HG02759 (cell line): ENCODE data around the gene CCSER1.
A peak's percentile ranks its signal among the peaks of the same experiment; 100 is the strongest.
"Not testable (repeated sequence)": the region's sequence is repeated elsewhere in the genome, so short reads cannot be mapped to it uniquely, and the experiment has no call there.

Experiments used
- ATAC-seq: cut with Tn5 transposase; IDR thresholded peaks from one replicate; pipeline ENCODE4 v1.9.1; 2021; ENCODE audit warnings: mild to moderate bottlenecking, moderate library complexity; ENCODE audit not compliant: unreplicated experiment

CCSER1 gene

DNA sequence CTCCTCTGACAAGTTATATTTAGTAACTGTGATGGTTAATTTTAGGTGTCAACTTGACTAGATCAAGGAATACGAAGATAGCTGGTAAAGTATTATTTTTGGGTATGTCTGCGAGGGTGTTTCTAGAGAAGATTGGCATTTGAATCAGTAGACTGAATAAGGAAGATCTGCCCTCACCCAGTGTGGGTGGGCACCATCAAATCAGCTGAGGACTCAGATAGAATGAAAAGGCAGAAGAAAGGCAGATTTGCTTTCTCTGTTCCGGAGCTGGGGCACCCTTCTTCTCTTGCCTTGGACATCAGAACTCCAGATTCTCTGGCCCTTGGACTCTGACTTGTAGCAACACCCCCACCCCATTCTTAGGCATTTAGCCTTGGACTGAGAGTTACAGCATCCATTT lies 981.6 kb downstream of the CCSER1 start:
- no peak for ATAC-seq

DNA sequence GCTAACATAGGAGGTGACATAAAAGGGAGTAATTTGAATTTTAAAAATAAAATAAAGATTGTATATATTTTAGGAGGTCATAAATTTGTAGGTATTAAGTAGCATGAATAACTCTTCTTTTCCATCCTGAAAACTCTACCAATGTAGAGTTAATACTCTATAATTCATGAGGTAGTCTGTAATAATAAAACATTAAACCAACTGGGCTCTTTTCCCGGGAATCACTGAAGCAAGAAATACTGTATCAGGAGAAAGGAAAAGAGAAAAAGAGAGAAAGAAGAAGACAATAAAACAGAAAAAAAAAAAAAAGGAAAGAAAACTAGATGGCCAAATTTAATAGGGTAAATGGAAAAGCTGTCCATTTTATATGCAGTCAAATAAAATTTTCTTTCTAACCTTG lies 984.4 kb downstream of the CCSER1 start:
- no peak for ATAC-seq

DNA sequence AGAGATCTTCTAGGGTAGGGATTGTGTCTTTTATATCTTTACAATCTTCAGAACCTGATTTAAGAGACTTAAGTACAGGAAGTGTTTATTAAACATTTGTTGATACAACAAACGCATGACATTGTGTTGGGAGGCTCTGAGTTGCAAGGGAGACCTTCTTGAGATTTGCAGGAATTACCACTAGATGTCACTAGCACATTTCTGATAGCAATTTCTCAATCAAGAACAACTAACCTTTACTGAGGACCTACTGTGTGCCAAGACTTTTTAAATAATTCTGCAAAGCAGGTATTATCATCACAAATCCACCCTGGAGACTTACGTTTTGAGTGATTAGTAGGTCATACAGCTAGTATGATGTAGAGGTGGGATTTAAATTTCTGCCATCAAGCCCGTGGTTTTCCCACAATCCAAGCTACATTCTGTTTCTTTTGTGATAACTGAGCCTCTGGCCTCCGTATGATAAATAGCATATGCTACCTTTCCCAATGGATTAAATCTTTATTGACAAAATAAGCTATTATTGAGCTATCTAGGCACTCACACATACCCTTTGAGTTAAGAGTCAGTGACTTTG lies 986.0 kb downstream of the CCSER1 start:
- ATAC-seq, result peak; percentile 58

DNA sequence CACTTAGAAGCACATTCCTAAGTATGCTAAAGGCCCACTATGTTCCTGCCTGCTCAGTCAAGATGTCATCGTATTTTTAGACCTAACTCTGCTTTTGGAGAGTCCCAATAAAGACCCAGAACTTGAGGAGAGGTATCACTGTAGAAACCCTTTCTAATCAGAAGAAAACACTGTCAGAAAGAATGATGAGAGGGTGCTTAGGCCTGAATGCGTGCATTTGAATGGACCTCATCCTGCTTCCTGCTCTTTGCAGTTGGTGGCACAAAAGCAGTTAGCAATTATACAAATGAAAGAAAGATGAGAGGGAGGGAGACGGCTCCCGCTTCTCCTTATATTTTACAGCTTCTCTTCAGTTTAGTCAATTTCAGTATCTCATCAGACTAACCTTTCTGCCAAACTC lies 987.2 kb downstream of the CCSER1 start:
- no peak for ATAC-seq

DNA sequence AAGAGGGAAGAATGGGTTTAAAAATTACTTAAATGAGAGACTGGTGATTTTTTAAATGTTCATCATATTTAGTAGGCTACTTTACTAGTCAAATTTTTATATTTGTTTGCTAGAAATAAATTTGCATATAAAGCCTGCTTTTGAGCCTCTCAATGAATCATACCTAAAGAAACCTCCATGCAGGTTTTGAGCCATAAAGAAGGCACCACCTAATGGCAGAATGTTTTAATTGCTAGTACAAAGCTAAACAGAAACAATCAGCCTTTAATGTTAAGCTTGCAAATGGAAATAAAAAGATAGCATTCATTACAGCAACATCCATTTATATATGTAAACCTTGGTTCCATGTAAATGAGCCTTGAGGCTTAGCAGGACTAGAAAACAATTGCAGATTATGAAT lies 989.7 kb downstream of the CCSER1 start:
- peak; percentile 55 for ATAC-seq

DNA sequence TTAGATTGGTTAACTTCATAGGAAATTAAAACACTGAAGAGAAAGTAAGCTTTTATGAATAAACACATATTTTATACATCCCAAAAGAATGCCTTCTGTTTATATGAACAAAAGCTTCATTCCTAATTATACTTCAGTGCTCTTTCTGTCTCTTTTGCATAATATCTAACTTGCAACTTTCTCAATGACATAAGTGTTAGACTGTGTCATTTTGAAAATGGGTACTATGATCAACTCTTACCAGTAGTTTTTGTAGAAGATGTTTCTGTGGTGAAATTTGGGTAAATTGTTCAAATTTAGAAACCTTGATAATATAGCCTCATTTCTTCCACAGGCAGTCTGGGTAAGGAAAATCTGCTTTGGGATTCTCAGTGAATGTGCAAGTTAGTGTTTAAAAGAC lies 991.4 kb downstream of the CCSER1 start:
- ATAC-seq, result peak; percentile 71

GRCh38 chr4:91123742-91124141 lies 996.5 kb downstream of the CCSER1 start:
- ATAC-seq, result no peak

DNA sequence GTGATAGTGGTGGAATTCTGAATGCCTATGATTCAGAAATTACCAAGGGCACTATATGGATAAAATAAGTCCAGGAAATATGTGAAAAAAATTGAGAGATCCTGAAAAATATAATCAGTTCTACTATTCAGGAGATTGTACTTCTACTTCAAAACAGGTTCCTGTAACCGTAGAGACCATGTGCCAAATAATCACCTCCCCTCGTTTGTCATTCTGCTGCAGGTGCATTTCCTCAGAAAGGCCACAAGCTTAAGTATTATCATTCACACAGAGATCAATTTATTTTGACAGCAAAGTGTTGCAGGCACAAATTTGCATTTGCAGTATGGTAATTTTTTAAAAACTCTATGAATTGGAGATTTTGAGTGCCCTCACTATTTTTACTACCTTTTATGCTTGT lies 1000.0 kb downstream of the CCSER1 start:
- no peak for ATAC-seq

DNA sequence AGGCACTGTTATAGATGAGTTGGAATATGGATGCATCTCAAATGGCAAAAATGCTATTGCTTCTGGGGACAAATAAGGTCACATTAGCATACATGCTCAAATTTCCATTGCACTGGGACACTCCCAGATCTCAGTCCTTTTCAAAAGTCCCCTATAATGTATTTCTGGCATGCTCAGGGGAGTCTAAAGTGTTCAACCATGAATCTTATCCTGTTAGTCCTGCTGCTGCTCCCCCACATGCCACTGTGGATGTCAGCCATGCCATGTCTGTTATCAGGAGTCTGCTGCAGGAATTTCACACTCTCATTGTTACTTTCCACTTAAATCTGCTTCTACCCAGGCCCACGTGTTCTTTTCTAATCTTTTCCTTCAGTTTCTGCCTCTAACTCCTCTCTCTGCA lies 1000.6 kb downstream of the CCSER1 start:
- no peak for ATAC-seq

DNA sequence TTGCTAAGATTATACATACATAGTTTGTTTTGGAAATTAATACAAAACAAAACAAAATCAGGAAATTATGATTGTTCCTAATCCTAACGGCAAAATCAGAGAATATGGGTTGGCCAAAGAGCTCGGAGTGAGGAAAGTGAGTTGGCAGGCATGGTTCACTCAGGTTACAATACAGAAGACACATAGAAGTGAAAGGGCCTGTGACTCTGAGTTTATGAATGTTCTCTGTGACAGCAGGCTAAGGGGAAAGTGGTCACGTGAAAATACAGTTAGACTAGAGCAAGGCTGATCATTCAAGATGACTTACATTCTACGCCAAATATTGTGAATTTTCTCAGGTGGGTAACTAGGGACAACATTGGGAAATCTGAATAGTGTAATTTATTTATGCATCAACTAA lies 1001.3 kb downstream of the CCSER1 start:
- no peak for ATAC-seq

DNA sequence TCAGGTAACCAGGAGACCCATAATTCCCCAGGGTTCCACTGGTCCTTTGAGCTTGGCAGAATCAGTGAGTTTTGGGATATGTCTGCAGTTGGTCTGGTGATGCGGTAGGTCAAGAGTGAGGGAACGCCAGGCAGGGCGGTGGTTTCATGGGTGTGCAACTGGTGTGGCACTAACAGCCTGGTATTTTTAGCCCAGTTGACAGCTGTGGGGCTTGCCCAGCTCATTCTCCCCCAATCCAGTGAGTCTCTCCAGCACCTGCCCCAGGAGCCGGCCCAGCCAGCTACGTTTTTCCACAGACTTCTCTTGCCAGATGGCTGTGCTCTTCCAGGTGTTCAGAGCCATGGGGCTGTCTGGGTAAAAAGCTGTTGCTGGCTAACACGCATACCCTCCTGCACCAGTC lies 1019.9 kb downstream of the CCSER1 start:
- ATAC-seq, result no peak

DNA sequence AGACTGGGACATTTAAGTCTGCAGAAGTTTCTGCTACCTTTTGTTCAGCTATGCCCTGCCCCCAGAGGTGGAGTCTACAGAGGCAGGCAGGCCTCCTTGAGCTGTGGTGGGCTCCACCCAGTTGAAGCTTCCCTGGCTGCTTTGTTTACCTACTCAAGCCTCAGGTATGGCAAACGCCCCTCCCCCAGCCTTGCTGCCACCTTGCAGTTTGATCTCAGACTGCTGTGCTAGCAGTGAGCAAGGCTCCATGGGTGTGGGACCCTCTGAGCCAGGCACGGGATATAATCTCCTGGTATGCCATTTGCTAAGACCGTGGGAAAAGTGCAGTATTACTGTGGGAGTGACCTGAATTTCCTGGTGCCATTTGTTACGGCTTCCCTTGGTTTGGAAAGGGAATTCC lies 1026.8 kb downstream of the CCSER1 start:
- ATAC-seq, result not testable (repeated sequence)

GRCh38 chr4:91167864-91168653 lies 1040.9 kb downstream of the CCSER1 start:
- ATAC-seq, result not testable (repeated sequence)

- ATAC-seq, result no peak
Observed at GRCh38 chr4:91170768-91171167, 1043.6 kb downstream of the CCSER1 start.

DNA sequence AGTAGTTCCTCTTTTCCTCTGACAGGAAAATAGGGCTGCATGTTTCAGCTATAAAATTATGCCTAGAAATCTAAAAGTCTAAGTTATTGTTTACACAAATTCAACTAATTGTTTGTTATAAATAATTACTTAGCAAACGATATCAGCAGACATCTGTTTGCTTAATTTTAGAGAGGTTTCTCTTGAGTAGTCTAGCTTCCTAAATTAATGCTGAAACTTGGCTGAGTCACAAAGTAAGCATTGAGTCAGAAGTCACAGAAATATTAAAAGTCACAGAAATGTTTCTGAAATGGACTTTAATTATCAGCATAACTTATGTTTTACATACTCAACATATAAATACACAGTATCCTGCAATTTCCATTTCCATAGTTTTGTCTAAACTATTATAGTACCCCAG lies 1044.0 kb downstream of the CCSER1 start:
- no peak for ATAC-seq

GRCh38 chr4:91185061-91185460 lies 1057.9 kb downstream of the CCSER1 start:
- not testable (repeated sequence) for ATAC-seq

DNA sequence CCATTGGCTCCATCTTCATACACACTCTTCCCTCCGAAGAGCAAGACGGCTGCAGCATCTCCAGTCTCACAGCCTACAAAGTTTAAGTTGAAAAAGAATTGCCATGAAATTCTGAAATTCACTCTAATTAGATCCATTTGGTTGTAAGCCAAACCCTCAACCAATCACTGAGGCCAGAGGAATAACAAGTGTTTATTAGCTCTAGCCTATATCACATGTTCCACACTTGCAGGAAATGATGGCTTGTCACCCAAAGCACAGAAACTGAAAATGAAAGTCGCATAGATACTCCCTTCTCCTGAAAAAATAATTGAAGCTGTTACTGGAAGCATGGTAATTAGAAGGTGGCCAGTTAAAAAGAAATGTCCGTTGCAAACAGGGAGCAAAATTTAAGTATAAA lies 1071.8 kb downstream of the CCSER1 start:
- ATAC-seq, result no peak

GRCh38 chr4:91207535-91207934 lies 1080.3 kb downstream of the CCSER1 start:
- no peak for ATAC-seq

DNA sequence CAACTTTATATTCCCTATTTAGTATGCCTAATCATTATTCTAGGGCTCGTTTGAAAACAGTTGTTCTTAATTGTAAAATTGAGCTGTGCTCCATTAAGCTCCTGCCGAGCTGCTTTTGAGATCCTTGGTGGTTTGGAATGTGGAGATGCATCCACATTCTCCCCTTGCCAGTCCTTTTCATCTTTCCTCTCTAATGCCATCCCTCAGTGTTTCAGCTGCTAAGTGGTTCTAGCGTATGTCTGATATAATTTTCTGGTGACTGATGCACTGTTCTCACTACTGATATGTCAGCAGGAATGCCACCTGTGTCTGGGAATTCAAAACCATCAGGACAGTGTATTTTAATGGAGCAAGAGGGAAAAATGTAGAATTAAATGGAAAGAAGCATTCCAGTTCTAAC lies 1085.0 kb downstream of the CCSER1 start:
- ATAC-seq, result no peak

GRCh38 chr4:91217831-91218403 lies 1090.7 kb downstream of the CCSER1 start:
- not testable (repeated sequence) for ATAC-seq

DNA sequence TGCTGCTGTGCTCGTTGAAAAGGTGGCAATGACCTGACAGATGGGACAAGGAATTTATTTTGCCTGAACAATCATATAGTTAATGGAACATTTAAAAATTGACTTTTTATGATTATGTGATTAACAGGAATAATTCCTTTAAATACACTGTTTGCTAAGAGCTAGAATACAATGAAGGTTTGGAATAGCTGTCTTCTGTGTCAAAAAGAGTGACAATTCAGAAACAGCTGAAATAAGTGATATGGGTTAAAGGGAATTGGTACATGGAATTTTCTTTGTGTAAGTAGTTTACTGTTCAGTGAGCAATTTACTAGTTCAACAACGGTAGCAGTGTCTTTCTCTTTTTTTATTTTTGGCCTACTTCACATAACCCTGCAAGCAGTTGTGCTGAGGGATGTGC lies 1093.1 kb downstream of the CCSER1 start:
- ATAC-seq, result no peak

GRCh38 chr4:91222014-91222413 lies 1094.8 kb downstream of the CCSER1 start:
- no peak for ATAC-seq
